K562 (cell line): Measurements from ENCODE around the gene CACNA1C. TPM values are rescaled to one million over a fixed set of nuclear protein-coding genes. Genes with fewer than 3 reads are reported as not detected.

Source experiments
- FIP1L1 ChIP-seq: fragments of 200-400 bp; formaldehyde crosslinking; IDR thresholded peaks from 2 replicates; pipeline ENCODE4 v1.6.1; 2018; ENCODE audit warnings: mild to moderate bottlenecking, low read depth, low read length; ENCODE audit not compliant: poor library complexity, severe bottlenecking
- FUS ChIP-seq: fragments of 200-400 bp; formaldehyde crosslinking; optimal IDR thresholded peaks from 2 replicates; pipeline ENCODE3; 2017; ENCODE audit warnings: low read depth, low read length
- PRPF4 ChIP-seq: fragments of 200-400 bp; formaldehyde crosslinking; IDR thresholded peaks from one replicate; pipeline ENCODE4 v1.6.1; 2017; ENCODE audit warnings: low read length, low read depth, mild to moderate bottlenecking; ENCODE audit not compliant: insufficient read depth, poor library complexity, severe bottlenecking
- RBM34 ChIP-seq: fragments of 200-400 bp; formaldehyde crosslinking; IDR thresholded peaks from 2 replicates; pipeline ENCODE4 v1.6.1; 2018; ENCODE audit warnings: low read length, borderline replicate concordance; ENCODE audit not compliant: insufficient read depth
- SRSF7 ChIP-seq: fragments of 200-400 bp; formaldehyde crosslinking; optimal IDR thresholded peaks from 2 replicates; pipeline ENCODE3; 2017; ENCODE audit warnings: mild to moderate bottlenecking, low read depth, low read length
- TAF1 ChIP-seq: IDR thresholded peaks from 2 replicates; pipeline ENCODE4 v1.6.1; 2011; ENCODE audit warnings: mild to moderate bottlenecking, low read length, moderate library complexity; ENCODE audit not compliant: insufficient read depth, control insufficient read depth, severe bottlenecking; ENCODE audit errors: extremely low read depth
- ZFP1 ChIP-seq: fragments of 450-650 bp; formaldehyde crosslinking; IDR thresholded peaks from 2 replicates; pipeline ENCODE4 v1.4.0; 2020; ENCODE audit warnings: mild to moderate bottlenecking, mixed read lengths
- polyA plus RNA-seq, 8 experiments: library from polyadenylated mRNA; depleted of rRNA in 4 of 8; stranded (reverse) in 5 of 8; unstranded in 3 of 8; fragments of >200 nt; fragmentation: Nextera tagmentation in 2 of 8; fragmentation: Illumina TruSeq in 1 of 8; extraction: Ambion mirVana in 2 of 8; extraction: Trizol in 1 of 8; gene quantifications; 2 replicates each; pipeline versions ENCODE4 v1.2.1 to v1.2.3, GENCODE V29; 2011 to 2014; ENCODE audit warnings: inconsistent platforms in 1 of 8, missing spikeins in 1 of 8
- total RNA-seq, 7 experiments: library from RNA; depleted of rRNA in 6 of 7; stranded (reverse); fragments of >200 nt in 6 of 7; fragmentation: Illumina TruSeq in 2 of 7; extraction: Trizol in 2 of 7; gene quantifications; 2 replicates each; pipeline versions ENCODE4 v1.2.1 to v1.2.3, GENCODE V29; 2011 to 2021; ENCODE audit warnings: low replicate concordance in 1 of 7
- TF ChIP-seq, protein P1 (sequence below): sonication (generic); formaldehyde crosslinking; IDR thresholded peaks from 2 replicates; pipeline ENCODE4 v1.8.0; 2022; ENCODE audit warnings: mild to moderate bottlenecking, missing genetic modification reagents

CACNA1C gene
- total and polyA plus RNA-seq, 9 of the 15 experiments (the other 6 are each of a cell fraction or from before 2014, with no cell fraction given), result not detected

DNA sequence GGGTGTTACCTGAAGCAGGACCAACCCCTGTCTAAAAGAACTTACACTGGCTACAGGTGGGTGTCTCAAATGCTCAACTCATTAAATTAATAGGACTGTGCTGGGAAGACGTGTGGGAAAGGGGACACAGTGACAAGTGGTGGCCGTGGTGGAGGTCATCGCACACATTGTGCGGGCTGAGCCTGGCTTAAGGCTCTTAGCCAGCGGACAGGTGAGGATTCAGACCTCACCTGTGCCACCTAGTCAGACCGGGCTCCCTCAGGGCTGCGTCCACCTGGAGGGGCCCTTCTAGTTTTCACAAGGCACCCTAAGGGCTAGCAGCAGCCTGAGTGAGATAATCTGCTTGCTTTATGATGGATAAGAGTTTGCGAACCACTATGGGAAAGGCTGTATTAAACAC, 616.8 kb downstream of the CACNA1C start (continued):
- TF ChIP-seq, protein P1, sequence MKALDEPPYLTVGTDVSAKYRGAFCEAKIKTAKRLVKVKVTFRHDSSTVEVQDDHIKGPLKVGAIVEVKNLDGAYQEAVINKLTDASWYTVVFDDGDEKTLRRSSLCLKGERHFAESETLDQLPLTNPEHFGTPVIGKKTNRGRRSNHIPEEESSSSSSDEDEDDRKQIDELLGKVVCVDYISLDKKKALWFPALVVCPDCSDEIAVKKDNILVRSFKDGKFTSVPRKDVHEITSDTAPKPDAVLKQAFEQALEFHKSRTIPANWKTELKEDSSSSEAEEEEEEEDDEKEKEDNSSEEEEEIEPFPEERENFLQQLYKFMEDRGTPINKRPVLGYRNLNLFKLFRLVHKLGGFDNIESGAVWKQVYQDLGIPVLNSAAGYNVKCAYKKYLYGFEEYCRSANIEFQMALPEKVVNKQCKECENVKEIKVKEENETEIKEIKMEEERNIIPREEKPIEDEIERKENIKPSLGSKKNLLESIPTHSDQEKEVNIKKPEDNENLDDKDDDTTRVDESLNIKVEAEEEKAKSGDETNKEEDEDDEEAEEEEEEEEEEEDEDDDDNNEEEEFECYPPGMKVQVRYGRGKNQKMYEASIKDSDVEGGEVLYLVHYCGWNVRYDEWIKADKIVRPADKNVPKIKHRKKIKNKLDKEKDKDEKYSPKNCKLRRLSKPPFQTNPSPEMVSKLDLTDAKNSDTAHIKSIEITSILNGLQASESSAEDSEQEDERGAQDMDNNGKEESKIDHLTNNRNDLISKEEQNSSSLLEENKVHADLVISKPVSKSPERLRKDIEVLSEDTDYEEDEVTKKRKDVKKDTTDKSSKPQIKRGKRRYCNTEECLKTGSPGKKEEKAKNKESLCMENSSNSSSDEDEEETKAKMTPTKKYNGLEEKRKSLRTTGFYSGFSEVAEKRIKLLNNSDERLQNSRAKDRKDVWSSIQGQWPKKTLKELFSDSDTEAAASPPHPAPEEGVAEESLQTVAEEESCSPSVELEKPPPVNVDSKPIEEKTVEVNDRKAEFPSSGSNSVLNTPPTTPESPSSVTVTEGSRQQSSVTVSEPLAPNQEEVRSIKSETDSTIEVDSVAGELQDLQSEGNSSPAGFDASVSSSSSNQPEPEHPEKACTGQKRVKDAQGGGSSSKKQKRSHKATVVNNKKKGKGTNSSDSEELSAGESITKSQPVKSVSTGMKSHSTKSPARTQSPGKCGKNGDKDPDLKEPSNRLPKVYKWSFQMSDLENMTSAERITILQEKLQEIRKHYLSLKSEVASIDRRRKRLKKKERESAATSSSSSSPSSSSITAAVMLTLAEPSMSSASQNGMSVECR (CRISPR knock-in tag), result no peak
- no peak for TF ChIP-seq FUS
- no peak for TF ChIP-seq RBM34
- TF ChIP-seq TAF1, result no peak
- TF ChIP-seq SRSF7, result no peak
- no peak for TF ChIP-seq PRPF4
- no peak for TF ChIP-seq FIP1L1
- TF ChIP-seq ZFP1, result no peak
